GM12891 (cell line): Measurements from ENCODE around the gene PRKCA.

Experiments
- POLR2A ChIP-seq: IDR thresholded peaks from 2 replicates; pipeline ENCODE4 v1.6.1; 2011; ENCODE audit warnings: low read depth, low read length, control low read depth
- POLR2AphosphoS5 ChIP-seq: IDR thresholded peaks from 2 replicates; pipeline ENCODE4 v1.6.1; 2011; ENCODE audit warnings: low read depth, low read length, control low read depth
- POU2F2 ChIP-seq: IDR thresholded peaks from 2 replicates; pipeline ENCODE4 v1.6.1; 2011; ENCODE audit warnings: low read depth, mild to moderate bottlenecking, control low read depth, low read length, moderate library complexity
- SPI1 ChIP-seq: IDR thresholded peaks from 2 replicates; pipeline ENCODE4 v1.6.1; 2011; ENCODE audit warnings: low read depth, low read length, control low read depth
- TAF1 ChIP-seq: IDR thresholded peaks from 2 replicates; pipeline ENCODE4 v1.6.1; 2011; ENCODE audit warnings: low read depth, low read length, control low read depth

DNA sequence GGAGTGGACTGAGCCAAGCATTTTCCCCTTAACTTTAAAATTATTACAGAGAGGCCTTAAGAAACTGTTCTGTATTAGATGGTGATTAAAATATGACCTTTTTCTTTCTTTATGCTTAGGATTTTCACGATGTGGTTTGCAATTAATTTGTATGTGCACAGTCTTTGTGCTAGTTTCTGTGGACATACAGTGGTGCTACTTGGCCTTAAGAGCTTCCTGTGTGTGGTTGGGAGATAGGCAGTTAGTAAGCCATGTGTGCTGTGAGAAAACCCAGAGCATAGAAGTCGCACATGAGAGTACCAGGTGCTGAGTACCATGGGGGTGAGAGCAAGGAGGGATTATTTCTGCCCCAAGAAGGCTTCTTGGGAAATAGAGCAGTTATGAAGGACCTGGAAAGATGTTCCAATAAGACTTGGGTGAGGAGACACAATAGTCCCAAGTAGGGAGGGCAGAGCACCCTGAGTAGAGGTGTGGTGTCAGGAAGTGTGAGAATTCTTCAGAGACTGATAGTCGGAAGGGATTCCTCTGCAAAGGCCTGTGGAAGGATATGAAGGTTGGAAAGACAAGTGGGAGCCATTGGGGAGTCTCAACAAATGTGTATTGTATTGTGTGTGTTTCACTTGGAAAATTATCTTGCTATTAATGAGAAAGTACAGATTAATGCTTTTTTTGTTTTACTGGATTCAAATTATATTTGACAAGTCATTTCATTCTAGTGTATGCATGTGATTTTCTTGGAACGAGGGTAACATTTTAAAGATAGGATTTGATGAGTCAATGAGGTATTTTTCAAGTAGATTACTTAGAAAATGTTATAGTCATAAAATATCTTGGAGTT, 239.9 kb downstream of the PRKCA start:
- TF ChIP-seq POLR2AphosphoS5 (no peak), POLR2A (no peak), TAF1 (no peak), POU2F2 (no peak), SPI1 (no peak)
